Measurements from ENCODE around the gene FARSA. TPM values are rescaled to one million over a fixed set of nuclear protein-coding genes. Genes with fewer than 3 reads are reported as not detected.

Gene FARSA
- total and polyA plus RNA-seq, 10 of the 15 experiments (the other 5 are each of a cell fraction or from before 2014, with no cell fraction given), result 20.3 to 212 (median 76.4) TPM

DNA sequence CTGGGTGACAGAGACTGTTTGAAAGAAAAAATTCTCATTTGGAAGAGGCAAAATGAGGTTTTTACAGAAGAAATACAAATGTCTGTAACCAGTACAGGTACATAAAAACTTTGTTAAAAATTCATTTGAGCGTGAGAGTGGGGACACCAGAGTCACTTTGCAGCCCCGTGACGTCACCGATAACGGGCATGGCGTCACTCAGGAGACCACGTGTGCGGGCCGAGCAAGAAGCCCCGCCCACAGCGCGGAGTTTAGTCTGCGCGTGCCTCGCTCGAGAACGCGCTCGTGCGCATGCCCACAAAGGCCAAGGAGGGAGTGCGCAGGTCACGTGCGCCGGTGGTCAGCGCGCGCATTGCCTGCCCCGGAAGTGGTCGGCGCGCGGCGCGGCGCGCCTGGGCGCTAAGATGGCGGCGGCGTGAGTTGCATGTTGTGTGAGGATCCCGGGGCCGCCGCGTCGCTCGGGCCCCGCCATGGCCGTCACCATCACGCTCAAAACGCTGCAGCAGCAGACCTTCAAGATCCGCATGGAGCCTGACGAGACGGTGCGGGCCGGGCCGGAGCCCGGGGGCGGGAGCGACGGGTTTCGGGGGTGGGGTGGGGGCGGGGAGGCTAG is 12.1 kb upstream of the FARSA start, which contains the start of gene RAD23A (continued):
- TF ChIP-seq, protein P1, sequence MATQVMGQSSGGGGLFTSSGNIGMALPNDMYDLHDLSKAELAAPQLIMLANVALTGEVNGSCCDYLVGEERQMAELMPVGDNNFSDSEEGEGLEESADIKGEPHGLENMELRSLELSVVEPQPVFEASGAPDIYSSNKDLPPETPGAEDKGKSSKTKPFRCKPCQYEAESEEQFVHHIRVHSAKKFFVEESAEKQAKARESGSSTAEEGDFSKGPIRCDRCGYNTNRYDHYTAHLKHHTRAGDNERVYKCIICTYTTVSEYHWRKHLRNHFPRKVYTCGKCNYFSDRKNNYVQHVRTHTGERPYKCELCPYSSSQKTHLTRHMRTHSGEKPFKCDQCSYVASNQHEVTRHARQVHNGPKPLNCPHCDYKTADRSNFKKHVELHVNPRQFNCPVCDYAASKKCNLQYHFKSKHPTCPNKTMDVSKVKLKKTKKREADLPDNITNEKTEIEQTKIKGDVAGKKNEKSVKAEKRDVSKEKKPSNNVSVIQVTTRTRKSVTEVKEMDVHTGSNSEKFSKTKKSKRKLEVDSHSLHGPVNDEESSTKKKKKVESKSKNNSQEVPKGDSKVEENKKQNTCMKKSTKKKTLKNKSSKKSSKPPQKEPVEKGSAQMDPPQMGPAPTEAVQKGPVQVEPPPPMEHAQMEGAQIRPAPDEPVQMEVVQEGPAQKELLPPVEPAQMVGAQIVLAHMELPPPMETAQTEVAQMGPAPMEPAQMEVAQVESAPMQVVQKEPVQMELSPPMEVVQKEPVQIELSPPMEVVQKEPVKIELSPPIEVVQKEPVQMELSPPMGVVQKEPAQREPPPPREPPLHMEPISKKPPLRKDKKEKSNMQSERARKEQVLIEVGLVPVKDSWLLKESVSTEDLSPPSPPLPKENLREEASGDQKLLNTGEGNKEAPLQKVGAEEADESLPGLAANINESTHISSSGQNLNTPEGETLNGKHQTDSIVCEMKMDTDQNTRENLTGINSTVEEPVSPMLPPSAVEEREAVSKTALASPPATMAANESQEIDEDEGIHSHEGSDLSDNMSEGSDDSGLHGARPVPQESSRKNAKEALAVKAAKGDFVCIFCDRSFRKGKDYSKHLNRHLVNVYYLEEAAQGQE (IDR thresholded peaks at IDR 0.05; ENCODE audit: low read depth, low read length), result 0 out of 2 replicates have a peak, but pooled peaks have one; percentile 39
- TF ChIP-seq HCFC1 (IDR thresholded peaks at IDR 0.05; ENCODE audit: low read length) (peak; percentile 72), KDM1A (IDR thresholded peaks at IDR 0.05; ENCODE audit: borderline replicate concordance) (no peak), TCF3 (IDR thresholded peaks at IDR 0.05; ENCODE audit: borderline replicate concordance, insufficient read depth, low read depth, low read length) (peak; percentile 67; the same call in 1 of the 2 replicates), FOS (IDR thresholded peaks at IDR 0.05; ENCODE audit: borderline replicate concordance, extremely low read depth, insufficient read length) (no peak), EZH2 (IDR thresholded peaks at IDR 0.05; ENCODE audit: borderline replicate concordance, control insufficient read depth, low read depth, low read length) (no peak), RBBP5 (conservative IDR thresholded peaks at IDR 0.05) (no peak), MYC (IDR thresholded peaks at IDR 0.05; ENCODE audit: insufficient read depth, insufficient read length, insufficient replicate concordance, low read length, severe bottlenecking) (peak; percentile 76), HDGF (IDR thresholded peaks at IDR 0.05) (0 out of 2 replicates have a peak, but pooled peaks have one; percentile 12), EED (IDR thresholded peaks at IDR 0.05; ENCODE audit: low read depth) (no peak; the same call in 1 of the 2 replicates)
- TF ChIP-seq, protein P2, sequence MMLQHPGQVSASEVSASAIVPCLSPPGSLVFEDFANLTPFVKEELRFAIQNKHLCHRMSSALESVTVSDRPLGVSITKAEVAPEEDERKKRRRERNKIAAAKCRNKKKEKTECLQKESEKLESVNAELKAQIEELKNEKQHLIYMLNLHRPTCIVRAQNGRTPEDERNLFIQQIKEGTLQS (IDR thresholded peaks at IDR 0.05; ENCODE audit: borderline replicate concordance, extremely low read depth, low read depth, low read length), result peak; percentile 92; the same call in 1 of the 2 replicates
- TF ChIP-seq, protein P3, sequence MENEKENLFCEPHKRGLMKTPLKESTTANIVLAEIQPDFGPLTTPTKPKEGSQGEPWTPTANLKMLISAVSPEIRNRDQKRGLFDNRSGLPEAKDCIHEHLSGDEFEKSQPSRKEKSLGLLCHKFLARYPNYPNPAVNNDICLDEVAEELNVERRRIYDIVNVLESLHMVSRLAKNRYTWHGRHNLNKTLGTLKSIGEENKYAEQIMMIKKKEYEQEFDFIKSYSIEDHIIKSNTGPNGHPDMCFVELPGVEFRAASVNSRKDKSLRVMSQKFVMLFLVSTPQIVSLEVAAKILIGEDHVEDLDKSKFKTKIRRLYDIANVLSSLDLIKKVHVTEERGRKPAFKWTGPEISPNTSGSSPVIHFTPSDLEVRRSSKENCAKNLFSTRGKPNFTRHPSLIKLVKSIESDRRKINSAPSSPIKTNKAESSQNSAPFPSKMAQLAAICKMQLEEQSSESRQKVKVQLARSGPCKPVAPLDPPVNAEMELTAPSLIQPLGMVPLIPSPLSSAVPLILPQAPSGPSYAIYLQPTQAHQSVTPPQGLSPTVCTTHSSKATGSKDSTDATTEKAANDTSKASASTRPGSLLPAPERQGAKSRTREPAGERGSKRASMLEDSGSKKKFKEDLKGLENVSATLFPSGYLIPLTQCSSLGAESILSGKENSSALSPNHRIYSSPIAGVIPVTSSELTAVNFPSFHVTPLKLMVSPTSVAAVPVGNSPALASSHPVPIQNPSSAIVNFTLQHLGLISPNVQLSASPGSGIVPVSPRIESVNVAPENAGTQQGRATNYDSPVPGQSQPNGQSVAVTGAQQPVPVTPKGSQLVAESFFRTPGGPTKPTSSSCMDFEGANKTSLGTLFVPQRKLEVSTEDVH (IDR thresholded peaks at IDR 0.05; ENCODE audit: low read depth, partially characterized antibody), result no peak
- TF ChIP-seq, protein P4, sequence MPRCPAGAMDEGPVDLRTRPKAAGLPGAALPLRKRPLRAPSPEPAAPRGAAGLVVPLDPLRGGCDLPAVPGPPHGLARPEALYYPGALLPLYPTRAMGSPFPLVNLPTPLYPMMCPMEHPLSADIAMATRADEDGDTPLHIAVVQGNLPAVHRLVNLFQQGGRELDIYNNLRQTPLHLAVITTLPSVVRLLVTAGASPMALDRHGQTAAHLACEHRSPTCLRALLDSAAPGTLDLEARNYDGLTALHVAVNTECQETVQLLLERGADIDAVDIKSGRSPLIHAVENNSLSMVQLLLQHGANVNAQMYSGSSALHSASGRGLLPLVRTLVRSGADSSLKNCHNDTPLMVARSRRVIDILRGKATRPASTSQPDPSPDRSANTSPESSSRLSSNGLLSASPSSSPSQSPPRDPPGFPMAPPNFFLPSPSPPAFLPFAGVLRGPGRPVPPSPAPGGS (IDR thresholded peaks at IDR 0.05; ENCODE audit: borderline replicate concordance, insufficient read depth, low read depth, low read length, poor library complexity, severe bottlenecking), result peak; percentile 83
- TF ChIP-seq, protein P5, sequence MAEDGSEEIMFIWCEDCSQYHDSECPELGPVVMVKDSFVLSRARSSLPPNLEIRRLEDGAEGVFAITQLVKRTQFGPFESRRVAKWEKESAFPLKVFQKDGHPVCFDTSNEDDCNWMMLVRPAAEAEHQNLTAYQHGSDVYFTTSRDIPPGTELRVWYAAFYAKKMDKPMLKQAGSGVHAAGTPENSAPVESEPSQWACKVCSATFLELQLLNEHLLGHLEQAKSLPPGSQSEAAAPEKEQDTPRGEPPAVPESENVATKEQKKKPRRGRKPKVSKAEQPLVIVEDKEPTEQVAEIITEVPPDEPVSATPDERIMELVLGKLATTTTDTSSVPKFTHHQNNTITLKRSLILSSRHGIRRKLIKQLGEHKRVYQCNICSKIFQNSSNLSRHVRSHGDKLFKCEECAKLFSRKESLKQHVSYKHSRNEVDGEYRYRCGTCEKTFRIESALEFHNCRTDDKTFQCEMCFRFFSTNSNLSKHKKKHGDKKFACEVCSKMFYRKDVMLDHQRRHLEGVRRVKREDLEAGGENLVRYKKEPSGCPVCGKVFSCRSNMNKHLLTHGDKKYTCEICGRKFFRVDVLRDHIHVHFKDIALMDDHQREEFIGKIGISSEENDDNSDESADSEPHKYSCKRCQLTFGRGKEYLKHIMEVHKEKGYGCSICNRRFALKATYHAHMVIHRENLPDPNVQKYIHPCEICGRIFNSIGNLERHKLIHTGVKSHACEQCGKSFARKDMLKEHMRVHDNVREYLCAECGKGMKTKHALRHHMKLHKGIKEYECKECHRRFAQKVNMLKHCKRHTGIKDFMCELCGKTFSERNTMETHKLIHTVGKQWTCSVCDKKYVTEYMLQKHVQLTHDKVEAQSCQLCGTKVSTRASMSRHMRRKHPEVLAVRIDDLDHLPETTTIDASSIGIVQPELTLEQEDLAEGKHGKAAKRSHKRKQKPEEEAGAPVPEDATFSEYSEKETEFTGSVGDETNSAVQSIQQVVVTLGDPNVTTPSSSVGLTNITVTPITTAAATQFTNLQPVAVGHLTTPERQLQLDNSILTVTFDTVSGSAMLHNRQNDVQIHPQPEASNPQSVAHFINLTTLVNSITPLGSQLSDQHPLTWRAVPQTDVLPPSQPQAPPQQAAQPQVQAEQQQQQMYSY (CRISPR knock-in tag; IDR thresholded peaks at IDR 0.05), result peak; percentile 64

All from GM12878 (cell line).